Upper lobe of left lung (tissue), 6 donors: Measurements from ENCODE around the gene PBXIP1. TPM values are rescaled to one million over a fixed set of nuclear protein-coding genes. Genes with fewer than 3 reads are reported as not detected.

Experiments
- ATAC-seq, 2 donors: fragments of 200-7000 bp; cut with Tn5 transposase; one replicate each; pipeline ENCODE4 v1.9.1; 2022; ENCODE audit warnings: mild to moderate bottlenecking in 2 of 2, moderate library complexity in 2 of 2; ENCODE audit not compliant: low FRiP score in 2 of 2
- DNase-seq, 2 donors: peaks; one replicate each; pipeline ENCODE4 v3.0.0-alpha.2; 2019 to 2020
- H3K27ac ChIP-seq, 4 donors: fragments of 200-600 bp; sonication (generic); one replicate each; pipeline ENCODE4 v1.5.1; 2016 to 2019
- H3K27me3 ChIP-seq, 4 donors: fragments of 200-600 bp; sonication (generic); one replicate each; pipeline ENCODE4 v1.5.1; 2017 to 2019
- H3K36me3 ChIP-seq, 4 donors: fragments of 200-600 bp; sonication (generic); one replicate each; pipeline ENCODE4 v1.5.1; 2016 to 2019
- H3K4me1 ChIP-seq, 4 donors: fragments of 200-600 bp; sonication (generic); one replicate each; pipeline ENCODE4 v1.5.1; 2018 to 2019
- H3K4me3 ChIP-seq, 4 donors: fragments of 200-600 bp; sonication (generic); one replicate each; pipeline ENCODE4 v1.5.1; 2017 to 2019; ENCODE audit warnings: mild to moderate bottlenecking in 2 of 4, moderate library complexity in 1 of 4
- H3K9me3 ChIP-seq, 4 donors: fragments of 200-600 bp; sonication (generic); one replicate each; pipeline ENCODE4 v1.5.1; 2018 to 2019
- EP300 ChIP-seq, 4 donors: sonication (generic); formaldehyde crosslinking; IDR thresholded peaks; one replicate each; pipeline ENCODE4 v1.5.1; 2017; ENCODE audit warnings: antibody characterized with exemption in 4 of 4, control low read depth in 2 of 4
- POLR2A ChIP-seq, 4 donors: fragments of 450-650 bp; IDR thresholded peaks; one replicate each; pipeline ENCODE4 v1.5.1; 2016 to 2017; ENCODE audit warnings: antibody characterized with exemption in 4 of 4, mild to moderate bottlenecking in 2 of 4
- POLR2AphosphoS5 ChIP-seq, 2 donors: sonication (generic); formaldehyde crosslinking; IDR thresholded peaks; one replicate each; pipeline ENCODE4 v1.5.1; 2017; ENCODE audit warnings: antibody characterized with exemption in 2 of 2
- WGBS, 2 donors: methylation state at CpG; one replicate each; pipeline ENCODE4 v1.1.5; 2017 to 2018; 5-methylcytosine and 5-hydroxymethylcytosine counted together
- total RNA-seq, 6 donors: library from RNA; depleted of rRNA in 4 of 6; stranded (reverse); fragments of >200 nt in 4 of 6; gene quantifications; one replicate each; pipeline versions ENCODE4 v1.1.0 to v1.2.1, GENCODE V29; 2016 to 2021
- TF ChIP-seq, protein P1 (sequence below), 6 experiments: fragments of 450-650 bp in 4 of 6; fragments of 200-600 bp in 2 of 6; sonication (generic) in 2 of 6; IDR thresholded peaks; one replicate each; pipeline ENCODE4 v1.5.1; 2016 to 2019; ENCODE audit warnings: antibody characterized with exemption in 6 of 6
- donor health status: DM: no; HTN: no; CAD: no; lungs with moderate emphysema.
- donor health status: DM: no; HTN: yes; CAD: no; lungs with severe emphysema.

Gene PBXIP1
- total RNA-seq, 6 donors from 2014 or later, result 72.1 to 108 (median 83.7) TPM

DNA sequence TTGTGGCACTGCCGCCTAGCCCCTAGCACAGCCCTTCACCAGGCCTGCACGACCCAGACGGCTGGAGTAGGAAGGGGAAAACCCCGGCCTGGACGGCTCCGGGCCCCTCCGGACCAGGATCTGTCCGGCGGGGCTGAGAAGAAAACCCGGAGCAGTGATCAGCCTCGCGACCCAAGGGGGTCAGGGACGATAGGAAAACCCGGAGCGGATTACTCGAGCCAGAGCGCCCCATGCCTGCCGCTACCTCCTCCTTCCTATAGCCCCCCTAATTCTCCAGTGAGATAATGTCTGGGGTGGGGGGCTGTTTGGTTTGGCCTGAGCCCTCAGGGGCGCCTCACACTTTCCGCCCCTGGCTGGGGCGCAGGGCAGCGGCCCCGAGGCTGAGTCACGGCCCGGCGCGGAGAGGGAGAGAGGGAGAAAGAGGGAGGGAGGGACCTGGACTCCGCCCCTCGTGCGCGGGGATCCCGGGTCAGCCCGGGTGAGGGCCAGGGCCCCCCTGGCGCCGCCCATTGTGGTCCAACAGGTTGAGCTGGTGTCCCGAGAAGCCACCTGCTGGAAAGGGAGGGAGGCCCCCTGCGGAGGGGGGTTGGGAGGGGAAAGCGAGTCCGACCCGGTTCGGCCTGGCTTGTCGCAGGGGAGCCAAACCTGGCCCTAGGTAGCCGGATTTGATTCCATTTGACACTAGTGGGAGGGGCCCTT is 45.0 kb upstream of the PBXIP1 start:
- Histone ChIP-seq H3K4me3 (peak overlapping the region; percentile 83 to 94 (median 92)), H3K4me1 (peaks cover 34 to 46% (median 39%) of the 10 kb centered on the region in 4 donors), H3K27me3 (no peaks in the 10 kb centered on the region), H3K36me3 (no peaks in the 10 kb centered on the region), H3K27ac (peak overlapping the region; percentile 93 to 100 (median 96)), H3K9me3 (no peaks in the 10 kb centered on the region)
- WGBS, 2 donors, result 0 to 1% methylated on average over 11 to 39 of the region's 43 CpGs
- TF ChIP-seq POLR2AphosphoS5 (IDR thresholded peaks at IDR 0.05), result peak; percentile 62 to 84
- TF ChIP-seq, protein P1, sequence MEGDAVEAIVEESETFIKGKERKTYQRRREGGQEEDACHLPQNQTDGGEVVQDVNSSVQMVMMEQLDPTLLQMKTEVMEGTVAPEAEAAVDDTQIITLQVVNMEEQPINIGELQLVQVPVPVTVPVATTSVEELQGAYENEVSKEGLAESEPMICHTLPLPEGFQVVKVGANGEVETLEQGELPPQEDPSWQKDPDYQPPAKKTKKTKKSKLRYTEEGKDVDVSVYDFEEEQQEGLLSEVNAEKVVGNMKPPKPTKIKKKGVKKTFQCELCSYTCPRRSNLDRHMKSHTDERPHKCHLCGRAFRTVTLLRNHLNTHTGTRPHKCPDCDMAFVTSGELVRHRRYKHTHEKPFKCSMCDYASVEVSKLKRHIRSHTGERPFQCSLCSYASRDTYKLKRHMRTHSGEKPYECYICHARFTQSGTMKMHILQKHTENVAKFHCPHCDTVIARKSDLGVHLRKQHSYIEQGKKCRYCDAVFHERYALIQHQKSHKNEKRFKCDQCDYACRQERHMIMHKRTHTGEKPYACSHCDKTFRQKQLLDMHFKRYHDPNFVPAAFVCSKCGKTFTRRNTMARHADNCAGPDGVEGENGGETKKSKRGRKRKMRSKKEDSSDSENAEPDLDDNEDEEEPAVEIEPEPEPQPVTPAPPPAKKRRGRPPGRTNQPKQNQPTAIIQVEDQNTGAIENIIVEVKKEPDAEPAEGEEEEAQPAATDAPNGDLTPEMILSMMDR (IDR thresholded peaks at IDR 0.05), result peak in 3 of 6 experiments; percentile 17 to 48 (median 33)
- TF ChIP-seq EP300 (IDR thresholded peaks at IDR 0.05), result peak in 1 of 4 donors; percentile 68
- TF ChIP-seq POLR2A (IDR thresholded peaks at IDR 0.05), result peak in 3 of 4 donors; percentile 56 to 94 (median 85)
- ATAC-seq, result peak; percentile 80 to 88
- DNase-seq, result peak; percentile 95 to 96

DNA sequence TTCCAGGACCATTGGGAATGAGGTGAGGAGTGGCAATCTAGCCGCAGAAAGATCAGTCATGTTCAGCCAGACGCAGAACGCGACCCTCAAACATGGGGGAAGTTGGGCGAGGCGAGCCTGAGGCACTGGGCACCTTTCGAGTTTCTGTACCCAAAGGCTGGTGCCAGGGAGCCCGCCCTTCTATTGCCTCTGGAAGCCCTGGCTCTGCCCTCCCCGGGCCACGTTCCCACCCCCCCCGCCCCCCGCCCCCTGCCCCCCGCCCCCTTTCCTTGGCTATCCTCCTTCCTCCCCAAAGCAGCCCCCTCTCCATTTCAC is 44.5 kb upstream of the PBXIP1 start:
- 0 to 2% methylated on average over 1 to 13 of the region's 13 CpGs for WGBS, 2 donors
- TF ChIP-seq EP300 (IDR thresholded peaks at IDR 0.05) (no peak), POLR2AphosphoS5 (IDR thresholded peaks at IDR 0.05) (no peak)
- TF ChIP-seq, protein P1 (IDR thresholded peaks at IDR 0.05), result no peak
- no peak for ATAC-seq

DNA sequence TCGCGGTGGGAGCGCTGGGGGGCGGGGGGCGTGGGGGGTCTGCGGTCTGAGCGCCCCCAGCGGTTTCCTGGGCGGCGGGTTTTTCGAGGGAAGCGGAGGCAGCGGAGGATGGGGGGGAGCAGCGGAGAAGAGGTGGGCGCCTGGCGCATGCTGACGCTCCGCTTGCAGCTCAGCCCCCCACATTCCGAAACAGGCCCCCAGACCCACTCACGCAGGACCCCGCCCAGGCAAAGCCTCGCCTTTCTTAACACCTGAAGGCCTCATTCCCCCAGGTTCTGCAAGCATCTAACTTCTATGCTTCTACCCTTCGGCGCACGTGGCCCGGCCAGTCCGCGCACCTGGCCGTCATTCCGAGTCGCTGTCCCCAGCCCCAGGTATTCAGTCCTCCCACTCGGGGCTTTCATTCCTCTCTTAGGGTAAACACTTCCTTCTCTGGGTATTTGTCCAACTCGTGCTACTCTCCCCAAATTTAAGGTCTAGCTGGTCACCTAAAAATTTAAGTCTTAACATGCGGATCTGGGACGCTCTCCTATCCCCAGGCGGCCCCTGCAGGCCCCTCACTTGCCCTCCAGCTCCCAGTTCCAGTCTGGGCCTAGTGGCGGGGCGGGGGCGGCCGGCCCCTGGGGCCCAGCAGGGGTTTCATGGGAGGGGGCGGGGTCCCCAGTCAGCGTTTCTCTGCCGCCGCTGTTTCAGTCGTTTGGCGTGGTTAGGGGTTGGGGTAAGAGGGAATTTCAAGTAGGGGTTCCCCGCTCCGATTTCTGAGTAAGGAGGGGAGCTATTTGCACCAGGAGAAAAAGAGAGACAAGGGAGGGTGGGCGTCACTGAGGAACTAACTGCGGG is 43.9 kb upstream of the PBXIP1 start:
- 2% methylated on average over 27 to 43 of the region's 50 CpGs for WGBS, 2 donors
- no peak for TF ChIP-seq EP300 (IDR thresholded peaks at IDR 0.05)
- no peak for TF ChIP-seq POLR2A (IDR thresholded peaks at IDR 0.05)
- TF ChIP-seq POLR2AphosphoS5 (IDR thresholded peaks at IDR 0.05), result no peak
- TF ChIP-seq, protein P1 (IDR thresholded peaks at IDR 0.05), result no peak
- Histone ChIP-seq H3K27me3 (no peaks in the 10 kb centered on the region), H3K4me3 (peak overlapping the region; percentile 83 to 94 (median 92)), H3K27ac (peak overlapping the region; percentile 93 to 100 (median 96)), H3K36me3 (no peaks in the 10 kb centered on the region), H3K4me1 (peaks cover 23 to 35% (median 31%) of the 10 kb centered on the region in 4 donors), H3K9me3 (no peaks in the 10 kb centered on the region)
- DNase-seq (peak in 1 of 2 donors; percentile 86), ATAC-seq (no peak)

More for the DNA sequence above, 44.5 kb upstream of the PBXIP1 start:
- Histone ChIP-seq H3K27ac (peak overlapping the region; percentile 93 to 100 (median 96)), H3K36me3 (no peaks in the 10 kb centered on the region), H3K27me3 (no peaks in the 10 kb centered on the region), H3K9me3 (no peaks in the 10 kb centered on the region), H3K4me3 (peak overlapping the region; percentile 83 to 94 (median 92)), H3K4me1 (peaks cover 29 to 41% (median 35%) of the 10 kb centered on the region in 4 donors)
- DNase-seq, result peak in 1 of 2 donors; percentile 67

DNA sequence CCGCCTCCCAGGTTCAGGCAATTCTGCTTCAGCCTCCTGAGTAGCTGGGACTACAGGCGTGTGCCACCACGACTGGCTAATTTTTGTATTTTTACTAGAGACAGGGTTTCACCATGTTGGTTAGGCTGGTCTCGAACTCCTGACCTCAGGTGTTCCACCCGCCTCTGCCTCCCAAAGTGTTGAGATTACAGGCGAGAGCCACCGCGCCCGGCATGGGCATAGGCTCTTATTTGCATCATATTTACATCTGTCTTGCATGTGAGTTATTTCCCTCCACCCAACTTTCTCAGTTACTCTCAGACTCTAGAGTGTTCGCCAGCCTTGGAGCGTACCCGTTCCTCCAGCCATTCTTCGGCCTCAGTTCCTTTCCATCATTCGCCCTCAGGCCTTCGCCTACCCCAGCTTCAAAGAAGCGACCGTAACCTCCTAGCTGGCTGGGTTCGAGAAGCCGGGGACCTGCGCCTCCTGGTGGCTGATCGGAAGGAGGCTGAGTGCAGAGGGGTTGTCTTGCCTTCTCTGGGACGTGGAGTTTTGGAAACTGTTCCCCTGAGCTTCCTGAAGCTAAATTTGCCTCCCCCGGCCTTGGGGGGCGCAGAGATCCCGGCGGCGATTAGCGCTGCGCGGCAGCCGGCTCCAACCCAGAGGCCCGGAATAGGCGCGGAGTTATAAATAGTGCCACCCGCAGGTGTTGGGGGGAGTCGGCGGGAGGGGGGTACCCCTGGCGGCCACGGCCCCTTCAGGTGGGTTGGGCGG is 43.1 kb upstream of the PBXIP1 start:
- no peak for ATAC-seq
- peak; percentile 68 to 86 for DNase-seq
- 11 to 21% methylated on average over 22 to 36 of the region's 40 CpGs for WGBS, 2 donors

More for the DNA sequence above, 43.1 kb upstream of the PBXIP1 start:
- Histone ChIP-seq H3K27ac (peak overlapping the region; percentile 93 to 100 (median 96)), H3K27me3 (no peaks in the 10 kb centered on the region), H3K4me3 (peak overlapping the region; percentile 2 to 94 (median 92)), H3K9me3 (no peaks in the 10 kb centered on the region), H3K36me3 (no peaks in the 10 kb centered on the region), H3K4me1 (peaks cover 16 to 27% (median 23%) of the 10 kb centered on the region in 4 donors)
- TF ChIP-seq, protein P1 (IDR thresholded peaks at IDR 0.05), result peak; percentile 68 to 84 (median 76)
- TF ChIP-seq POLR2A (IDR thresholded peaks at IDR 0.05), result no peak
- peak in 1 of 2 donors; percentile 8 for TF ChIP-seq POLR2AphosphoS5 (IDR thresholded peaks at IDR 0.05)
